Measurements from ENCODE around the gene PRX.
"Not testable (repeated sequence)": the region's sequence is repeated elsewhere in the genome, so short reads cannot be mapped to it uniquely, and the experiment has no call there.

PRX gene

DNA sequence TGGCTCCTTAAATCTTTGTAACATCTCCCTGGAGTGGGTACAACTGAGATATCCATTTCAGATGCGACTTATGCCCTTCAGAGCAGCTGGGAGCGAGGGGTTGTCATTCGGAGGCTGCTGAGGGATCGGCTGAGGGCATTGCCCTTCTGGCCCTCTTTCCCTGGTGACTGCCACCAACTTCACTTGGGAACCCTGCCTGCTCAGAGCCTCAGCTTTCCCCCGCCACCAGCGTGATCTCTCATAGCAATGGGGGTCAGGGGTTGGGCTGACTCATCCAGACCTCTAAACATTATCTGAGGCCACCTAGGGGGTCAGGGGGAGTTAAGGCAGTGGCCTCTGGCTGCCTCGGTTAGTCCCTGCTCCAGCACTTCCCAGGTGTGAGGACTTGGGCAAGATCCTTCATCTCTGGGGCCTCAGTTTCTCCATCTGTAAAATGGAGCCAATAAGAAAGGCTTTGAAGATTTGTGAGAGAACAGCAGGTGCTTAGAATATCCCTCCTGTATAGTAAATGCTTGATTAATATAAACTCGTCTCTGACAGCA, 1.1 kb downstream of the PRX start:
- Histone ChIP-seq H3K9ac (ENCODE audit: low read depth, low read length) (no peak overlapping the region), H3K27me3 (ENCODE audit: insufficient read depth, low read length) (no peaks in the 10 kb centered on the region), H3K27ac (ENCODE audit: low read depth, low read length) (no peak overlapping the region), H3K9me3 (ENCODE audit: insufficient read depth, low read depth, low read length) (no peaks in the 10 kb centered on the region), H3K4me3 (ENCODE audit: low read length) (no peak overlapping the region), H3K4me1 (ENCODE audit: insufficient read depth, low read length) (peaks cover 6% of the 10 kb centered on the region), H3K36me3 (ENCODE audit: insufficient read depth, low read length) (no peaks in the 10 kb centered on the region)
- 66% methylated on average over 8 of the region's 8 CpGs for WGBS

GRCh38 chr19:40411125-40411842, 1.9 kb downstream of the PRX start:
- Histone ChIP-seq H3K4me1 (ENCODE audit: insufficient read depth, low read length) (peaks cover 6% of the 10 kb centered on the region), H3K4me3 (ENCODE audit: low read length) (no peak overlapping the region), H3K9me3 (ENCODE audit: insufficient read depth, low read depth, low read length) (no peaks in the 10 kb centered on the region), H3K36me3 (ENCODE audit: insufficient read depth, low read length) (no peaks in the 10 kb centered on the region), H3K27ac (ENCODE audit: low read depth, low read length) (0 out of 2 replicates have a peak overlapping the region, but pooled peaks have one; percentile 37), H3K9ac (ENCODE audit: low read depth, low read length) (no peak overlapping the region), H3K27me3 (ENCODE audit: insufficient read depth, low read length) (no peaks in the 10 kb centered on the region)
- WGBS, result 73% methylated on average over 16 of the region's 16 CpGs

DNA sequence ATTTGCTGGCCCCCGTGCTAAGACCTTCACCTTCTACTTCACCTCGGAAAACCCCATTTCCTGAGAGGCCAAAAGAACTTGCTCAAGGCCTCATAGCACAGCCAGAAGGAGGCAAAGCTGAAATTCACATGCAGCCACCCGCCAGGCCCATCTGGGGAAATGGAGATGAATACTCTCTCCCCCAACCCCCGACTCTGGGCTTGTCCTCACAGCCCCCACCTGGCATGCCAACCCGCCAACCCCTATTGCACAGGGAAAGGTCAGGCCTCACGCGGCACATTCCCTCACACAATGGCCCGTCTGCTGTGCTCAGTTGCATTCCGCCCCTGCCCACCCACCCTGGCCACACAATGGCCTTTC, 3.2 kb downstream of the PRX start:
- peak overlapping the region; percentile 86; the same call in 1 of the 2 replicates for H3K27ac ChIP-seq (ENCODE audit: low read depth, low read length)
- H3K9ac ChIP-seq (ENCODE audit: low read depth, low read length), result peak overlapping the region; percentile 9; the same call in 1 of the 2 replicates

GRCh38 chr19:40408598-40408925, 4.6 kb downstream of the PRX start:
- not testable (repeated sequence) for H3K36me3 ChIP-seq (ENCODE audit: insufficient read depth, low read length); H3K4me1 ChIP-seq (ENCODE audit: insufficient read depth, low read length); H3K9ac ChIP-seq (ENCODE audit: low read depth, low read length); H3K27me3 ChIP-seq (ENCODE audit: insufficient read depth, low read length); H3K27ac ChIP-seq (ENCODE audit: low read depth, low read length); H3K9me3 ChIP-seq (ENCODE audit: insufficient read depth, low read depth, low read length); H3K4me3 ChIP-seq (ENCODE audit: low read length)
- 96% methylated on average over 8 of the region's 8 CpGs for WGBS

More for the DNA sequence above, 3.2 kb downstream of the PRX start:
- WGBS, result 49% methylated on average over 9 of the region's 9 CpGs
- Histone ChIP-seq H3K4me1 (ENCODE audit: insufficient read depth, low read length) (peaks cover 6% of the 10 kb centered on the region), H3K36me3 (ENCODE audit: insufficient read depth, low read length) (no peaks in the 10 kb centered on the region), H3K27me3 (ENCODE audit: insufficient read depth, low read length) (no peaks in the 10 kb centered on the region), H3K4me3 (ENCODE audit: low read length) (no peak overlapping the region), H3K9me3 (ENCODE audit: insufficient read depth, low read depth, low read length) (no peaks in the 10 kb centered on the region)

- Histone ChIP-seq H3K27ac (ENCODE audit: low read depth, low read length) (no peak overlapping the region), H3K4me1 (ENCODE audit: insufficient read depth, low read length) (no peaks in the 10 kb centered on the region; the same call in 1 of the 2 replicates), H3K4me3 (ENCODE audit: low read length) (no peak overlapping the region), H3K27me3 (ENCODE audit: insufficient read depth, low read length) (no peaks in the 10 kb centered on the region), H3K9ac (ENCODE audit: low read depth, low read length) (no peak overlapping the region), H3K9me3 (ENCODE audit: insufficient read depth, low read depth, low read length) (no peaks in the 10 kb centered on the region), H3K36me3 (ENCODE audit: insufficient read depth, low read length) (no peaks in the 10 kb centered on the region)
- WGBS, result 89% methylated on average over 22 of the region's 22 CpGs
Observed at GRCh38 chr19:40407714-40408597, 5.2 kb downstream of the PRX start.

- 1% methylated on average over 37 of the region's 41 CpGs for WGBS
Observed at GRCh38 chr19:40403262-40403984, 9.8 kb downstream of the PRX start.

DNA sequence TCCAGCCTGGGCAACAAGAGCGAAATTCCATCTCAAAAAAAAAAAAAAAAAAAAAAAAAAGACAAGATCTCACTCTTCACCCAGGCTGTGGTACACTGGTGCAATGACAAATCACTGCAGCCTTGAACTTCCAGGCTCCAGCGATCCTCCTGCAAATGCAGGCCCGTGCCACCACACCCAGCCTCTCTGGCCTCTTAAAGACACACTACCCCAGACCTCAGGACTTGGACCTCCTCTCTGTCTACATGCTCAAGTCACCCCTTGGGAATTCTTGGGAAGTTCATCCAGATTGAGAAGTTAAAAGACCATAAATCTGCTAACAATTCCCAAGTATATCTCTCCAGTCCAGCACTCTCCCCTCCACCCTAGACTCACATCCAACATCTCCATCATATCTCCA, 12.6 kb downstream of the PRX start:
- Histone ChIP-seq H3K27ac (ENCODE audit: low read depth, low read length) (no peak overlapping the region), H3K9me3 (ENCODE audit: insufficient read depth, low read depth, low read length) (no peaks in the 10 kb centered on the region), H3K9ac (ENCODE audit: low read depth, low read length) (no peak overlapping the region), H3K4me3 (ENCODE audit: low read length) (no peak overlapping the region), H3K27me3 (ENCODE audit: insufficient read depth, low read length) (no peaks in the 10 kb centered on the region), H3K36me3 (ENCODE audit: insufficient read depth, low read length) (no peaks in the 10 kb centered on the region), H3K4me1 (ENCODE audit: insufficient read depth, low read length) (no peaks in the 10 kb centered on the region)
- WGBS, result 89% methylated on average over 2 of the region's 3 CpGs

More at GRCh38 chr19:40403262-40403984, 9.8 kb downstream of the PRX start:
- Histone ChIP-seq H3K36me3 (ENCODE audit: insufficient read depth, low read length) (no peaks in the 10 kb centered on the region), H3K9me3 (ENCODE audit: insufficient read depth, low read depth, low read length) (no peaks in the 10 kb centered on the region), H3K27me3 (ENCODE audit: insufficient read depth, low read length) (no peaks in the 10 kb centered on the region), H3K4me3 (ENCODE audit: low read length) (peak overlapping the region; percentile 74), H3K4me1 (ENCODE audit: insufficient read depth, low read length) (no peaks in the 10 kb centered on the region), H3K27ac (ENCODE audit: low read depth, low read length) (peak overlapping the region; percentile 80; the same call in 1 of the 2 replicates), H3K9ac (ENCODE audit: low read depth, low read length) (peak overlapping the region; percentile 57)

- H3K4me3 ChIP-seq (ENCODE audit: low read length), result no peak overlapping the region
- H3K9ac ChIP-seq (ENCODE audit: low read depth, low read length), result no peak overlapping the region
- WGBS, result 90% methylated on average over 49 of the region's 49 CpGs
Observed at GRCh38 chr19:40398417-40399131, 14.6 kb downstream of the PRX start.

GRCh38 chr19:40397568-40397906, 15.6 kb downstream of the PRX start:
- Histone ChIP-seq H3K4me3 (ENCODE audit: low read length) (no peak overlapping the region), H3K27ac (ENCODE audit: low read depth, low read length) (no peak overlapping the region), H3K36me3 (ENCODE audit: insufficient read depth, low read length) (no peaks in the 10 kb centered on the region), H3K9ac (ENCODE audit: low read depth, low read length) (no peak overlapping the region), H3K4me1 (ENCODE audit: insufficient read depth, low read length) (no peaks in the 10 kb centered on the region), H3K9me3 (ENCODE audit: insufficient read depth, low read depth, low read length) (no peaks in the 10 kb centered on the region), H3K27me3 (ENCODE audit: insufficient read depth, low read length) (no peaks in the 10 kb centered on the region)
- 91% methylated on average over 22 of the region's 22 CpGs for WGBS

More at GRCh38 chr19:40398417-40399131, 14.6 kb downstream of the PRX start:
- H3K9me3 ChIP-seq (ENCODE audit: insufficient read depth, low read depth, low read length), result no peaks in the 10 kb centered on the region
- H3K27ac ChIP-seq (ENCODE audit: low read depth, low read length), result no peak overlapping the region
- no peaks in the 10 kb centered on the region for H3K27me3 ChIP-seq (ENCODE audit: insufficient read depth, low read length)
- H3K4me1 ChIP-seq (ENCODE audit: insufficient read depth, low read length), result no peaks in the 10 kb centered on the region
- H3K36me3 ChIP-seq (ENCODE audit: insufficient read depth, low read length), result no peaks in the 10 kb centered on the region

GRCh38 chr19:40396886-40397567, 16.2 kb downstream of the PRX start:
- no peaks in the 10 kb centered on the region for H3K4me1 ChIP-seq (ENCODE audit: insufficient read depth, low read length)
- WGBS, result 94% methylated on average over 20 of the region's 20 CpGs
- H3K9ac ChIP-seq (ENCODE audit: low read depth, low read length), result no peak overlapping the region
- H3K27ac ChIP-seq (ENCODE audit: low read depth, low read length), result no peak overlapping the region
- H3K27me3 ChIP-seq (ENCODE audit: insufficient read depth, low read length), result no peaks in the 10 kb centered on the region
- no peaks in the 10 kb centered on the region for H3K9me3 ChIP-seq (ENCODE audit: insufficient read depth, low read depth, low read length)
- H3K4me3 ChIP-seq (ENCODE audit: low read length), result no peak overlapping the region
- H3K36me3 ChIP-seq (ENCODE audit: insufficient read depth, low read length), result no peaks in the 10 kb centered on the region
